Endothelial cell (in vitro differentiated cells): ENCODE data around the gene HAGH. TPM values are rescaled to one million over a fixed set of nuclear protein-coding genes. Genes with fewer than 3 reads are reported as not detected.
A peak's percentile ranks its signal among the peaks of the same experiment; 100 is the strongest.

Source experiments
- DNase-seq: peaks from one replicate; pipeline ENCODE4 v3.0.0; 2021; ENCODE audit warnings: low spot score
- H3K27ac Mint-ChIP-seq: one replicate; pipeline ENCODE4 v1.8.0; 2021; ENCODE audit warnings: mixed read lengths, inconsistent platforms; ENCODE audit not compliant: unreplicated experiment
- H3K27me3 Mint-ChIP-seq: one replicate; pipeline ENCODE4 v1.8.0; 2021; ENCODE audit warnings: mild to moderate bottlenecking, moderate library complexity, mixed read lengths, inconsistent platforms; ENCODE audit not compliant: unreplicated experiment
- H3K36me3 Mint-ChIP-seq: one replicate; pipeline ENCODE4 v1.8.0; 2021; ENCODE audit warnings: mild to moderate bottlenecking, low read depth, mixed read lengths, inconsistent platforms; ENCODE audit not compliant: unreplicated experiment
- H3K4me1 Mint-ChIP-seq: one replicate; pipeline ENCODE4 v1.8.0; 2021; ENCODE audit warnings: mild to moderate bottlenecking, mixed read lengths, inconsistent platforms; ENCODE audit not compliant: unreplicated experiment
- H3K4me3 Mint-ChIP-seq: one replicate; pipeline ENCODE4 v1.8.0; 2021; ENCODE audit warnings: mild to moderate bottlenecking, mixed read lengths, inconsistent platforms; ENCODE audit not compliant: unreplicated experiment
- H3K9me3 Mint-ChIP-seq: one replicate; pipeline ENCODE4 v1.8.0; 2021; ENCODE audit warnings: mixed read lengths, inconsistent platforms; ENCODE audit not compliant: unreplicated experiment
- CTCF ChIP-seq: fragments of 200-600 bp; sonication (generic); IDR thresholded peaks from one replicate; pipeline ENCODE4 v1.5.0; 2021; ENCODE audit warnings: antibody characterized with exemption; ENCODE audit not compliant: unreplicated experiment
- total RNA-seq: library from RNA; stranded (reverse); fragmentation: NEBNext Ultra II Directional; extraction: Animal tissue kit (Norgen Biotek cat#: 25700); gene quantifications from one replicate; pipeline ENCODE4 v1.2.1, GENCODE V29; 2021; ENCODE audit not compliant: unreplicated experiment

The HAGH gene
- total RNA-seq, 1 donor from 2014 or later, result 44.8 TPM

- H3K36me3 Mint-ChIP-seq, result peaks cover 5% of the 10 kb centered on the region
- no peak overlapping the region for H3K27ac Mint-ChIP-seq
Measured at GRCh38 chr16:1831186-1832075, 4.8 kb upstream of the HAGH start.

GRCh38 chr16:1830213-1830612 is 3.6 kb upstream of the HAGH start:
- Mint-ChIP-seq H3K27ac (no peak overlapping the region), H3K27me3 (no peaks in the 10 kb centered on the region), H3K36me3 (peaks cover 5% of the 10 kb centered on the region), H3K4me3 (no peak overlapping the region), H3K4me1 (peaks cover 14% of the 10 kb centered on the region), H3K9me3 (no peaks in the 10 kb centered on the region)
- TF ChIP-seq CTCF, result no peak
- DNase-seq, result no peak

More at GRCh38 chr16:1831186-1832075, 4.8 kb upstream of the HAGH start:
- Mint-ChIP-seq H3K4me1 (peaks cover 14% of the 10 kb centered on the region), H3K9me3 (no peaks in the 10 kb centered on the region), H3K27me3 (no peaks in the 10 kb centered on the region), H3K4me3 (peak overlapping the region; percentile 8)
- no peak for DNase-seq
- TF ChIP-seq CTCF, result no peak

GRCh38 chr16:1828645-1829410 is 2.2 kb upstream of the HAGH start:
- H3K27ac Mint-ChIP-seq, result no peak overlapping the region
- H3K27me3 Mint-ChIP-seq, result no peaks in the 10 kb centered on the region
- H3K9me3 Mint-ChIP-seq, result no peaks in the 10 kb centered on the region
- H3K4me3 Mint-ChIP-seq, result peak overlapping the region; percentile 62
- peaks cover 14% of the 10 kb centered on the region for H3K4me1 Mint-ChIP-seq
- TF ChIP-seq CTCF, result no peak
- H3K36me3 Mint-ChIP-seq, result peaks cover 5% of the 10 kb centered on the region
- no peak for DNase-seq

- Mint-ChIP-seq H3K27ac (no peak overlapping the region), H3K4me3 (peak overlapping the region; percentile 89), H3K36me3 (peaks cover 5% of the 10 kb centered on the region), H3K27me3 (no peaks in the 10 kb centered on the region), H3K4me1 (peaks cover 14% of the 10 kb centered on the region), H3K9me3 (no peaks in the 10 kb centered on the region)
- no peak for TF ChIP-seq CTCF
- peak; percentile 61 for DNase-seq
Measured at GRCh38 chr16:1825864-1826690, 548 bp downstream of the HAGH start.
